GM18498 (cell line): Measurements from ENCODE around the gene DSCAM.

ENCODE experiments used
- ATAC-seq: cut with Tn5 transposase; IDR thresholded peaks from one replicate; pipeline ENCODE4 v1.9.1; 2021; ENCODE audit warnings: mild to moderate bottlenecking, moderate library complexity; ENCODE audit not compliant: unreplicated experiment

Gene DSCAM

DNA sequence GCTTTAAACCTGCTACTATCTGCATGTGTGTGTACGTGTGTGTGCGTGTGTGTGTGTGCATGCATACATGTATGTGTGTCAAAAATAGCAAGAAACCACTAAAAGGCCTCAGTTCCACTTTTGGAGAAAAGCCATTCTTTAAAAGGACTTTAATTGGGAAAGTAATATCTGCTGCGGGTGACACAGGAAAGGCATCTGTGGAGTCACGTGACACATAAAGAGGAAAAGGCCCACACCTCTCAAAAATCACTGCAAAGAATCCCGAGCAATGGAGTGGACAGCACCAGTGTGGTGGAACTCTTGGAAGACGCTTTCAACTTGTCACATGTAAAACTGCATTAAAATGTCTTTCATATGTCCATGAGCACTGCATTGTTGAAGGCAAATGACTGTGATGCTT, 63.6 kb downstream of the DSCAM start:
- ATAC-seq, result no peak

DNA sequence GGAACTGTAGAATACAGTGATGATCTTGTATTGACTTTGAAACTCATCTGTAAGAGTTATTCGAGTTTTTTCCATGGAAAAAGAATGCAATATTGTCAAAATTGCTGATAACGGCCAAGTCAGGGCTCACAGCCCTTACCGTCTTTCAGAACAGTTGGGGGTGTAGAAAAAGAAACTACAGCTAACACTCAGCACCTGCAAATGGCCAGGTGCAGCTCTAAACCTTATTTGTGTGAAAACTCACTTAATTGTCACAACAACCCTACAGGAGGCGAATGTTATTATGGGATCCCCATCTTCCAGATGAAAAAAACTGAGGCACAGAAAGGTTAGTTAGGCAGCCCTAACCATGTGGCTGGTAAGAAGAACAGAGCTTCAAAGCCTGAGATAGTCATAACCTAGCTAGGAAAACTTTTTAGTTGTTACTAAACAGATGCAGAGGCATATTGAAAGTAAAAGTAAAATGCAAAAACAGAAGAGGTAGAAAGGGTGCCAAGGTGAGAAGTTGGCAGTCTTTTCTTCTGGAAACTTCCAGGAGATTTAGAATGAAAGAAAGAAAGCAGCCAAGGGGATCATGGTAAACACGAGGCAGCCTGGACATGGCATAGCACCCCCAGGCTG, 76.4 kb downstream of the DSCAM start:
- ATAC-seq, result no peak

DNA sequence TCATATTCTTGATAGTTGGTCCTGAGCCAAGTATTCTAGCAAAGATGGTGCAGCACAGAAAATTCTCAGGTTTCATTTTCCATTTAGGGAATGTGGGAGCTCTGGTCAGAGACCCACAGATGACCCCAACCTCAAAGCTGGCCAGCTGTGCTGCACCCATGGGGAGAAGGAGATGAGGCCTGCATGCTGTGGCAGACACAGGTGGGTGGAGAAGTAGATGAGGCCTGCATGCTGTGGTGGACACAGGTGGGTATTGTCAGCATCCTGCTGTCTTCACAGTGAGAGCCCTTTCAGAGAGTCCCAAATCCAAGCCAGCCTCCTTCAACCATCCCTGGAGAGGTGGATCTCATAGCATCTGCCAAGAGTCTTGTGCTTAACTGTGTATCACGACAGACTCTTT, 77.7 kb downstream of the DSCAM start:
- no peak for ATAC-seq

DNA sequence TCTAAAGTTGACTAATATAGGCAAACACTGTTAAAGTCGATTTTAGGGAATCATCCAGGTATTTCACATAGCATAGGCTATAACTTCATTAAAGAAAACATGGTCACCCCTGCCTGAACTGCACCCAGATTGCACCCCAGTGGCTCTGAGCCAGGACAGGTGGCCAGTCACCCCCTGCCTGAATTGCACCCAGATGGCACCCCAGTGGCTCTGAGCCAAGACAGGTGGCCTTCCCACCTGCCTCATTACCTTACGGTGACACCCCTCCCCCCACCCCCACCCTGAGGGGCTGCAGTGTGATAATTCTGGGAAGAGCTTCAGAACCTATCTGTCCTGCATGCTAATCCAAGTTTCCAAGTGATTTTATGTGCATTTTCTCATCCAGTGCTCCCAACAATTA, 78.9 kb downstream of the DSCAM start:
- ATAC-seq, result no peak

DNA sequence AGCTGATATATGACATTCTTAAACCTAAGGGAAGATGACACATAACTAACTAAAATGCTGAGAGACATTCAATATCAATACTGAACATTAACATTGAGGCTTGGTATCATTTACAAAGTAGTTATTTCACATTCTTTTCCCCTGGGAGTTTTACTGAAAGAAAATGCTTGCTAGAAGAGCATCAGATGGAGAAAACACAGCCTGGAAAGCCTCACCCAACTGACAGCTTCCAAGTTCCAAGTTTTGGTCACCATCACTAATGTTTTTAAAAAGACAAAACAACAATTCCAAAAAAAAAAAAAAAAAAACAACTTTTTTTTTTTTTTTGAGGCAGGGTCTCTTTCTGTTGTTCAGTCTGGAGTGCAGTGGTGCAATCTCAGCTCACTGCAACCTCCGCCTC, 80.6 kb downstream of the DSCAM start:
- no peak for ATAC-seq

DNA sequence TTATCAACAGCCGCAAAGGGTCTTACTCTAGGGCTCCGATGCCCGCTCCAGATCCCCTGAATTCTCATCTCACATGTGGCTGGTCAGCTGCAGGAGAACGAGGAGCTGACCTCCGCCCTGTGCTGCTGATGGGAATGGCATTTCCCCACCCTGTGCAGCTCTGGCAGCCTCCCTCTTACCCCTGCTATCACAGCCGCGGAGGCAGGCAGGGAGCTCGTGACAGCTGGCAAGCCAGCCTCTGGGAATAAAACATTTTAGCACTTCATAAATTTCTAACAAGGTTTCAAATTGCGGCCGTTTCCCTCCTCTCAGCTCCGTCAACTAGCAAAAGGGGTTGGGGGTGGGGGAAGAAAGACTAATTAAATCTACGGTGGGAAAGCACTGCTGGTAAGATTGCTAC, 81.1 kb downstream of the DSCAM start:
- no peak for ATAC-seq

DNA sequence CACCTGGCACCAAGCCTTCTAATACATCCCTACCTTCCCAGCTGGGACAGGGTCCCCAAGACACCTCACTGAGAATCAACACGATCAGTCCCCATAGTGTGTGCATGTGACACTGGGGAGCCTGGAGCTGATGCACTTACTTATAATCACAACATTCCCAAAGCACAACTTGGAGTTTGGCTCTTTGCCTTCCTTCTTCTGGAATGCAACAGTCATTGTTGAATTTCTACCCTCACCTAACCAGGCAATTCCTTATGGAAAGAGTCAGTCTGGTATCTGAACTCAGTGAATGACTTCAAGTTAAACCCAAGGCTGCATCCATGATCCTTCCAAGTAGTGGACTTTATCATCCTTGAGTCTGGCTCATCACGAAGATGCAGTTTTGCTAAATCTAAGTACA, 86.1 kb downstream of the DSCAM start:
- ATAC-seq, result no peak

DNA sequence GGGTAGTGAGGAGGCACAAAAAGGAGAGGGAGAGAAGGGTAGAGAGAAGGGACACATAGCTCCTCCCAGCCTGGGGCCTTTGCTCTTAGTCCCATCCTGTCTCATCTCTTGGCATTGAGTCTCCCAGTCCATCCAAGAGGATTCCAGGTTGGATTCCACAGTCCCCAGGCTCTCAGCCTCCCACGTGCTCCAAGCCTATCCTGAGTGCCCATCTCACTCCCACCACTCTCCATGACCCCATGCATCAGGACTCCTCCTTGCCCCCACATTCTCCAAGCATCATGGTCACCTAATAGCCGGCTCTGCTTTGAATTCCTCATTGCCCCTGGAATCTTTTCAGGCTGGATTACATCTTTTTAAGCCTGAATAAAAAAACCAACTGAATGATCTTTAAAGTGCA, 87.9 kb downstream of the DSCAM start:
- ATAC-seq, result no peak

DNA sequence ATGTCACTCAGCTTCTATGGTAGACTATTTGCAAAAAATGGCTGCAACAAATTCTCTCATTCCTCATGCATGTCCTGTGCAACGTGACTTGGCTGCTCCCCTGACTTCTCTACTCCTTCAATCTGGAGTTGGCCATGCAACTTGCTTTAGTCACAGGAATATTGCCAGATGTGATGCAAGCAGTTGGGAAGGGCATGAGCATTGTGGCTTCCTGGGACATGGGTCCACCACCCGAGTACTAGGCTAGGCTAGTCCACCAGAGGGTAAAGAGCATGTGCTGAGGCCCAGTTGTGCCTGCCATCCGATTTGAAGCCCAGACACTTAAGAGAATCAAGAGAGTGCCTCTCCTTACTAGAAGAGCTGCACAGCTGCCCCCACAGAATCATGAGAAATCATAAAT, 89.6 kb downstream of the DSCAM start:
- ATAC-seq, result no peak

DNA sequence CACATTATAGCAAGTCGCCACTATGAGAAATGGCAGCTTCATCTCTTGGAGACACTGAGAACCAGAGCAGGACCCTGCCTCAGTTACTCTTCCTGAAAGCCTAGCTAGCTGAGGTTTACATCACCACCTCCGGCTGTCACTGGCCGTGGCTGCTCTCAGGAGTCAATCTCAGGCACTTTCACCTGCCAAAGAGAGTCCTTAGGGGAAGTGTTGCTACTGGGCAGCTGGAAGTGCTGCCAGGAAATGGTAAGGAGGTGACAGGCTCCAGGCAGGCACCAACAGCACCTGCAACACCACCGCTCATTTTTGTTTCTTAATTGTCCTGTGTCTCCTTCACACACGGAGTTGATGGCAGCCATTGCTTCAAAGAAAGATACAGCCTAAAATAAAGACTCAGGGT, 92.5 kb downstream of the DSCAM start:
- ATAC-seq, result no peak

DNA sequence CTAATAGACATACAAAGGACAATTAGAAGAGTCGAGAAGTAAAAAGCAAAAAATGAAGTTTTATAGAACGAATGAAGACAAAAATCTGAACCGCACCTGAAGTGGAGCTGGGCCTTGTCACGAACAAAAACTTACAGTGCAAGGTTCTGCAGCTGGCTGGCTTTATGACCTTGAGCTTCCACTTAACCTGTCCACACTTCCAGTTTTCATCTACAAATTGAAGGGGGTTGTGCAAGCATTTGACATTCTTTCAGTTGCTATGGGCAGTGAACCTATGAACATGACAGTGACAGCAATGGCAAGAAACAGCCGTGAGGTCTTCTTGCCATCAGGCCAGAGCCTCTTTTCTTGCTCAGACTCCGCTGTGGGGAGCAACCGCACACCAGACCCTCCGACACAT, 93.2 kb downstream of the DSCAM start:
- ATAC-seq, result no peak

DNA sequence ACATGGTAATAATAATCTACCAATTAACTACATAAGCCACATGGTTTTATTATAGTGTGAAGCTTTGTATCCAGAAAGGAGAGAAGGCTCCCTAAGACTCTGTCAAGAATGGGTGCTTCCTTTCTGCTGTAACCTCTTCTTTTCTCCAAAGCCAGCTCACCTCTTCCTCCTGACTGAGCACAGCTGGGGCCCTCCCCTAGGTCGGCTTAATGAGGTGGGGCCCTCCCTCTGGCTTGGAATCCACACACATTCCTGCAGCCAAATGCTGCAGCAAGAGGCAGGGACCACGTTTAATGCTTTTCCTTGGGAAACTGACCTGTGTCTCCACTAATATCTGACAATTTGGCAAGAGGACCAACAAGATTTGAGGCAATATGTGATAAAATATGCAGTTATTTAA, 94.8 kb downstream of the DSCAM start:
- ATAC-seq, result no peak

DNA sequence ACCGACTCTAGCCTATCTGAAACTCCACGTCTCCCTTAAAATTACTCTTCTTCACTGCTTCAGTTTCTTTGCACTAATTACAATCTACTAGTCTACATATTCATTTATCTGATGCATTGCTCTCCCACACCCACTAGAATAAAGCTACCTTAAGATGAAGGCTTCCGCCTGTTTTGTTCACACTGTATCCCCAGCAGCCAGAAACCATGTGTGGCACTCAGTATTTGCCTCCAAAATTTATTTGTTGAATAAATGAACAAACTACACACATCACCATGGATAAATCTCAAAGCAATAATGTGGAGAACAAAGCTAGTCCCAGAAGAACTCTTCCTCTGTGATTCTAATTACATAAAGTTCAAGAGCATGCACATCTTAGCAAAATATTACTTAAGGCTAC, 95.7 kb downstream of the DSCAM start:
- no peak for ATAC-seq

DNA sequence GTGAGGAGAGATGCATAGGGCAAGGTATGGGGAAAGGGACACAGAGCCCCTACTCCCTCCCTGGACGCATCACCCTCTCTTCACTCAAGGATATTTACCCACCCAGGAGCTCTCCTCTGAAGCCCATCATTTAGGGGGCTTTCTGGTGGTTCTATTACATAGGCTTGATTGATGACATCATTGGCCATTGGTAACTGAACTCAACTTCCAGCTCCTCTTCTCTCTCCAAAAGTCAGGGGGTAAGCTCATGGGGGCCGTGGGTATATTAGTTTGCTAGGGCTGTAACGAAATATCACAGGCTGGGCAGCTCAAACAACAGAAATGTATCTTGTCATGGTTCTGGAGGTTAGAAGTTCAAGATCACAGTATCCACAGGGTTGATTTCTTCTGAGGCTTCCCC, 110.8 kb downstream of the DSCAM start:
- no peak for ATAC-seq

DNA sequence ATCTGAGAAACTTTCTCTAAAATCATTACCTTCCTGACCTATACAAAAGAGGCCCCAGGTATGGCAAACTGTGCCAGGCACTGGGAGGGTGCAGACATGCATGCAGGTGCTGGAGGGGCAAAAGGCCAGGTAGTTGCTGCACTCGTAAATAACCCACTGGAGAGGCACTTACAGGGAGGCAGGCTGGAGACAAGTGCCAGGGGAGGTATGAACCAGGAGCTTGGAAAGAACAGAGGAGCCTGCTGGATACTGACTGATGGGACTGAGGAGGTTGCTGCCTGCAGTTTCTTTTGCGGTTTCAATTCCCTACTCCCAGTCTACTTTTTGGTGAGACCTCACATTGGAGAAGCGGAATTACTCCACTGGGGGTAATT, 113.9 kb downstream of the DSCAM start:
- no peak for ATAC-seq

DNA sequence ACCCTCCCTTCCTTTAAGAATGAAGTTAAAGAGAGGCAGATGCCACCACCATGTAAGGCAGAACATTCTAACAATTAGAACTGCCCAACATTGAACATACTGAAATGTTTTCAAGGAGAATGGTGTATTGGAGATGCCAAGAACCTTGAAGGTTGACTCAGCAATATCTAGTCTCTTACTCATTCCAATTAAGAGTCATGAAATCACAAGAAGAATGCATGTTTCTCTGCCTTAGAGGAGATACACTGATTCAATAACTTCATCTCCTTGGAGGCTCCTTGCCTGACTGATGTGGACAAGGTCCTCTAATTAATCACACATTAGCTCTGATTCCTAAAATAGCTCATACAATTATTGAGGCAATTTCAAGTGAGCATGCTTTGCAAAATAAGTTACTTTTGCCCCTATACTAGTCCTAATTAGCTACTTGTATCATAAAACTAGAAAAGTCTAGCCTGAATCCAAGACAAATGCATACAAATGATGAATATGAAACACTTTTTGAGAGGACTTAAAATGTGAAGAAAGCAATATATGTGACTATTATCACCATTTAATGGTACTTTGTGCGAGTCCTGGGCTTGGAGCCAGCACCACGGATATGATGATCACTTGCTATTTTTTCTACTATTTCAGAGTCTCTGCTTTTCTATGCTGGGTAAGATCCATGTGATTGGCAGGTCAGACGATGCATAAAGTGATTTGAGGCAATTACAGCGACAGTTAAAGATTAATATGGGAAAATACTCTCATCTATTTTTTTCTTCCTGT, 114.5 kb downstream of the DSCAM start:
- no peak for ATAC-seq

DNA sequence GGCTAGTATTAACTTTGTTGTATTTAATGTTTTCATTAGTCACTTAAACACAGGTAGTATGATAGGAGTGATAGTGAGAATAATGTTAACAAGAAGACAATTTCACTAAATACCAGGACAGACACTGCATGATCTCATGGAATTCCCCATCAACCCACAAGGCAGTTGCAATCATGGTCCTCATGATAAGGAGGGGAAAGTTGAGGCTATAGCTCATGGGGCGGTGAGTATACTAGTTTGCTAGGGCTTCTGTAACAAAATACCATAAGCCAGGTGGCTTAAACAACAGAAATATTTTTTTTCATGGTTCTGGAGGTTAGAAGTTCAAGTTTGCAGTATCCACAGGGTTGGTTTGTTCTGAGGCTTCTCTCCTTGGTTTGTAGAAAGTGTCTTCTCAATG, 115.8 kb downstream of the DSCAM start:
- ATAC-seq, result no peak

DNA sequence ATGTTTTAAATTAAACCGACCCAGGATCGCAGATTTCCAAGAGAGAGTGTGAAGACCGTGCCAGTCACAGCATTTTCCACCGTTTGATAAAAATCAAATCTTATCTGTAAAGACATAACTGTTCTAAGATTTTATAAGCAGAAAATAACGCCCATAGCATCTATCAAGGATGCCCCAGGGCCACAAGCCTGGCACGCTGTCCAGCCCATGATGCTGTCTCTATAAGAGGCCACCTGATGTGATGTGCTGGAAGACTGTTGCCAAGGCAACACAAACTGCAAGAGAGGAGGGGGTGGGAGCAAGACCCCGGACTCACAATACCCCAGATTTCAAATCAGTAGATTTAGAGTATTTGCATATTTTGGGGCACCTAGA, 116.5 kb downstream of the DSCAM start:
- ATAC-seq, result no peak

DNA sequence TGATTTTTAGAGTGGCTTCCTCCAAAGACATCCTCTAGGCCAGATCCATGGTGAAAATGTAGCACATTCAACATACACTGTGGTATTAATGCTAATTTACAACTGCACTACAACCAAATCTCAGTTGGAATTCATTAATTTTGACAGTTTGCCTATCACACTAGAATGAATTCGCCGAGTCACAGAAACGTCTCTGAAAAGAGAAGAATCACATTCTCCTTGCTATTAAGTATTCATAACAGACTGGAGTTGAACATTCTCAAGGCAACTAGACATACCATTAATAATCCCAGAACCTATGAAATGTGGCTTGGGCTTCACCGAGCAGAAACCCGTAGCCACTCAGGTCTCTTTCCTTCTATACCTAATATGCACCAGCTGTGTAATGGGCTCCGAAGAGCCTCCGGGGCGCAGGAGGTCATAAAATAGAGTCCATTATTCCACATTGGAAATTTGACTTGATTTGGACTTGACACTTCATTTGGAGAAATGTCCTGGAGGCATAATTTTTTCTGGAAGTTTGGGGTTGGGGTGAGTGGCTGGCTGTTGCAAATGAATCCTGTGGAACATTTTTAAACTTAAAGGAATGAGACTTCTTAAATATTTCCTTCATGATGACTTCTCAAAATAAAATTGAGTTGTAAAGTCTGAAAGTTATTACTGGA, 117.1 kb downstream of the DSCAM start:
- ATAC-seq, result no peak

DNA sequence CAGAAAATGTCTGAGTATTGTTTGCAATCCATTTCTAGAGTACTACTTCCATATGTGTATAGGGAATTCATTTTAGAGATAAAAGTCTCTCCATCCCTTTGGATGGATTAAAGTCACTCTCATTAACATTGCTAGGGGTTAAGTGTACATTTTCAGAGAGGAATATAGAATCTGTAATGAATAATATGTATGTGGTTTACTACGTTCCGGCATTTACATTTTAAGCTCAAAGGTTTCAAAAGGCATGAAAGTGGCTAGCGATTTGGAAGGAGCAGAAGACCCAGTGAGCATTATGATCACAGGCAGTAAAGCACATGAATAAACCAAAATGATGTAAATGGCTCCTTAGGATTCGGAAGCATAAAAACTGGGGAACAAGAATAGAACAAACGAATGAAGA, 123.0 kb downstream of the DSCAM start:
- ATAC-seq, result no peak

DNA sequence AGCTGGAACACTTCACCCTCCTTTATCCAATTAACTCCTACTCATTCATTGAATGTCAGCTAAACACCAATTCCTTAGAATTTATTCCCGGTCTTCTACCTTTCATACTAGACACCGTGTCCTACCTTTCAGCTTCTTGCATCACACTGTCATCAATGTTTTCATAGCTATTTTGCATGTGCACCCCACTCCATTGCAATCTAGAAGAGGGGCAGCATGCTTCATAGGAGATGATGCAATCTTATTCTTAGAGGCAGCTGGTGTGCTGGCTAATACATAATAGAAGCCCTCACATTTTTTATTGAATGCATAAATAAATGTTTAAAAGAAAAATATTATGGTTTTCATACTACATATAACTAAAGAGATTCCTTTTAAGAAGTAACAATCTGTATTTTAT, 123.6 kb downstream of the DSCAM start:
- no peak for ATAC-seq

DNA sequence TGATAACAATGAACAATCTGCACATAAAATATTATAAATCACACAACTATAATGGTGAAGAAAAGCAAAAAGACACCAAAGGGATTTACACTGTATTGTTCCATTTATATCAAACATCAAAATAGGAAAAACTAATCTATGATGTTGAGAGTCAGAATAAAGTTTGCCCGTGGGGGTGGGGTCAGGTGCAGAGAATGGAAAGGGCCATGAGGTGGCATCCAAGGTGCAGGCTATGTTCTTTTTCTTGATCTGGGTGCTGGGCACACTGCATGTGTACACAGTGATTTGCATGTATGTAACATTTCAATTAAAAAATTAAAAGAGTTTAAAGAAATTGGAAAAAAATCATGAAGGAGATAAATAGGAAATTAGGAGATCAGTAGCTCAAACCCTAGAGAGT, 127.3 kb downstream of the DSCAM start:
- ATAC-seq, result no peak

DNA sequence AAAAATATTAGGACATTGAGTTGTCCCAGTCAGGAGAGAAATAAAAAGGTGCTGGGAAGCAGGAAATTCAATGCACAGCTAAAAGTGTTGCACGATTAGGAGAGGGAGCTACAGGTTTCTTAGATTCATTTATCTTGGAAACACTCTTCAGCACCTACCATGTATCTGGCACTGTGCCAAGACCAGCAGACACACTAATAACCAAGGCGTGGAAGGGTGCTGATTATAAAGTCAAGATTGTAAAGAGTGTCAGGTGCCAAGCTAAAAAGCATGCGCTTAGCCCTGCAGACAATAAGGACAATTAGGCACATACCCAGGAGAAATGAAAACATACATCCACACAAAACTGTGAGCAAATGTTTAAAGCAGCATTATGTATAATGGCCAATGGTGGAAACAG, 129.9 kb downstream of the DSCAM start:
- no peak for ATAC-seq
